Measurements from ENCODE around the gene CTTNBP2. TPM values are rescaled to one million over a fixed set of nuclear protein-coding genes. Genes with fewer than 3 reads are reported as not detected.

CTTNBP2 gene
- total and polyA plus RNA-seq, 2 donors (not counting 1 experiment from before 2014, with no cell fraction given): 0.04 to 0.27 TPM

DNA sequence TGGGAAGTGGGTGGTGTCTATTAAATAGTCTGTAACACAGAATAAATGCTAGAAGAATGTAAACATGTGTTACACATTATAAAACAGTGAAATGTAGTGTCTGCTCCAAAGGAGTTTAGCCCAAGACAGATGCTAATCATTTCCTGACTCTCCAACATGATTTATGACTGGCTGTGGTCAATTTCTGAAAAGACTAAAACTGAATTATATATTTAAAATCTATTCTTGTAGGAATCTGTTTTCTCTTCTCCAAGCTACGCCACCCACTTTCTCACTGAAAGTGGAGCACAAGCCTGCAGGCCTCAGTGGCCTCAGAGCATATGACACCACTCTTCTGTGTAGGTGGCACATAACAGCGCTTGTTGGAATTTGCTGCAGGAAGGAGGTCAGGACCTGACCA is 44.4 kb downstream of the CTTNBP2 start:
- no peak for TF ChIP-seq EZH2 (IDR thresholded peaks at IDR 0.05; ENCODE audit: borderline replicate concordance, insufficient read depth, low read depth, low read length, poor library complexity, severe bottlenecking)
- TF ChIP-seq, protein P1, sequence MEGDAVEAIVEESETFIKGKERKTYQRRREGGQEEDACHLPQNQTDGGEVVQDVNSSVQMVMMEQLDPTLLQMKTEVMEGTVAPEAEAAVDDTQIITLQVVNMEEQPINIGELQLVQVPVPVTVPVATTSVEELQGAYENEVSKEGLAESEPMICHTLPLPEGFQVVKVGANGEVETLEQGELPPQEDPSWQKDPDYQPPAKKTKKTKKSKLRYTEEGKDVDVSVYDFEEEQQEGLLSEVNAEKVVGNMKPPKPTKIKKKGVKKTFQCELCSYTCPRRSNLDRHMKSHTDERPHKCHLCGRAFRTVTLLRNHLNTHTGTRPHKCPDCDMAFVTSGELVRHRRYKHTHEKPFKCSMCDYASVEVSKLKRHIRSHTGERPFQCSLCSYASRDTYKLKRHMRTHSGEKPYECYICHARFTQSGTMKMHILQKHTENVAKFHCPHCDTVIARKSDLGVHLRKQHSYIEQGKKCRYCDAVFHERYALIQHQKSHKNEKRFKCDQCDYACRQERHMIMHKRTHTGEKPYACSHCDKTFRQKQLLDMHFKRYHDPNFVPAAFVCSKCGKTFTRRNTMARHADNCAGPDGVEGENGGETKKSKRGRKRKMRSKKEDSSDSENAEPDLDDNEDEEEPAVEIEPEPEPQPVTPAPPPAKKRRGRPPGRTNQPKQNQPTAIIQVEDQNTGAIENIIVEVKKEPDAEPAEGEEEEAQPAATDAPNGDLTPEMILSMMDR (IDR thresholded peaks at IDR 0.05): no peak
- no peaks in the 10 kb centered on the region for H4K20me1 ChIP-seq (ENCODE audit: control insufficient read depth, insufficient read depth, low read length, poor library complexity, severe bottlenecking)
- Mint-ChIP-seq H3K4me3 (no peak overlapping the region), H3K4me1 (no peaks in the 10 kb centered on the region), H3K27me3 (peaks cover 3% of the 10 kb centered on the region), H3K9me3 (ENCODE audit: insufficient read depth) (no peaks in the 10 kb centered on the region), H3K27ac (no peak overlapping the region)
- no peaks in the 10 kb centered on the region for H3K36me3 ChIP-seq (replicated peaks in 1 of 2; ENCODE audit: control extremely low read depth in 1 of 2, control insufficient read depth in 1 of 2, extremely low read depth in 1 of 2, insufficient read depth in 2 of 2, low read length in 1 of 2)
- intact Hi-C loops (cut with micrococcal nuclease): no loop called here
- no peaks in the 10 kb centered on the region for H3K4me1 ChIP-seq (ENCODE audit: control insufficient read depth in 2 of 2, insufficient read depth in 2 of 2, low read length in 2 of 2)
- ChIA-PET POLR2A (no interaction called here), CTCF (interaction anchor here (0.6 kb wide), 1 partner anchor 52 kb away, joined by 3 read pairs; no protein-coding TSS in a partner anchor)
- DNase-seq: no peak
- H3K9me3 ChIP-seq (ENCODE audit: control extremely low read depth in 1 of 3, control insufficient read depth in 2 of 3, insufficient read depth in 1 of 3, low read length in 2 of 3): no peaks in the 10 kb centered on the region
- no peaks in the 10 kb centered on the region for H3K27me3 ChIP-seq (replicated peaks in 1 of 4; ENCODE audit: control extremely low read depth in 1 of 4, control insufficient read depth in 3 of 4, insufficient read depth in 4 of 4, low read length in 3 of 4)
- H3K4me2 ChIP-seq (replicated peaks; ENCODE audit: low read depth, low read length, poor library complexity, severe bottlenecking): no peak overlapping the region
- H2AFZ ChIP-seq (ENCODE audit: insufficient read depth, low read depth, low read length, poor library complexity, severe bottlenecking): no peak overlapping the region
- ATAC-seq (ENCODE audit: low read depth): no peak
- no peak overlapping the region for H3K4me3 ChIP-seq (ENCODE audit: control extremely low read depth in 1 of 5, extremely low read depth in 1 of 5, insufficient read depth in 1 of 5, low read depth in 2 of 5, low read length in 4 of 5)
- H3K9ac ChIP-seq (ENCODE audit: low read length): no peak overlapping the region
- no peaks in the 10 kb centered on the region for H3K79me2 ChIP-seq (ENCODE audit: control insufficient read depth, insufficient read depth, low read length)
- no CpG with 5 or more reads among the region's 2 CpGs for WGBS (ENCODE audit: insufficient coverage)
- no peak overlapping the region for H3K27ac ChIP-seq (ENCODE audit: low read length in 2 of 2)

DNA sequence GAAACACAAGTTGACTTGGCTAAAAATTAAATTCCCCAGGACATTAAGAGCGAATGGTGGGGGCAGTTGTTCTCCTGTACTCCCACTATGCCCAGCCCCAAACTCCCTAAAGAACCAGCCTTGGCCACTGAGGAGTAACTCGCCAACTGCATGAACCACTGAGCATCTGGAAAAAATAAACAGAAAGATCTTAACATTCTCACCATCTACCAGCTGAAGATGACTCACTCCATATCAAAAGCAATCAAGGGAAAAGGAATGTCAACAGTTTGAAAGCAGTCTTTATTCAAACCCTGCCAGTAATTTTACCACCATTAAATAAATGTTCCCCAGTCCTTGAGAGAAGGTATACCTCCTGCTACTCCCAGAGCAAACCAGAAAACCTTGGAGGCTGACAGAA is 45.4 kb downstream of the CTTNBP2 start:
- no CpG with 5 or more reads among the region's 2 CpGs for WGBS (ENCODE audit: insufficient coverage)
- no peaks in the 10 kb centered on the region for H3K9me3 Mint-ChIP-seq (ENCODE audit: insufficient read depth)
- Histone ChIP-seq H3K4me2 (replicated peaks; ENCODE audit: low read depth, low read length, poor library complexity, severe bottlenecking) (no peak overlapping the region), H3K4me3 (ENCODE audit: control extremely low read depth in 1 of 5, extremely low read depth in 1 of 5, insufficient read depth in 1 of 5, low read depth in 2 of 5, low read length in 4 of 5) (no peak overlapping the region), H3K4me1 (ENCODE audit: control insufficient read depth in 2 of 2, insufficient read depth in 2 of 2, low read length in 2 of 2) (no peaks in the 10 kb centered on the region), H3K27me3 (replicated peaks in 1 of 4; ENCODE audit: control extremely low read depth in 1 of 4, control insufficient read depth in 3 of 4, insufficient read depth in 4 of 4, low read length in 3 of 4) (no peaks in the 10 kb centered on the region), H2AFZ (ENCODE audit: insufficient read depth, low read depth, low read length, poor library complexity, severe bottlenecking) (no peak overlapping the region), H4K20me1 (ENCODE audit: control insufficient read depth, insufficient read depth, low read length, poor library complexity, severe bottlenecking) (no peaks in the 10 kb centered on the region), H3K36me3 (replicated peaks in 1 of 2; ENCODE audit: control extremely low read depth in 1 of 2, control insufficient read depth in 1 of 2, extremely low read depth in 1 of 2, insufficient read depth in 2 of 2, low read length in 1 of 2) (no peaks in the 10 kb centered on the region), H3K9me3 (ENCODE audit: control extremely low read depth in 1 of 3, control insufficient read depth in 2 of 3, insufficient read depth in 1 of 3, low read length in 2 of 3) (no peaks in the 10 kb centered on the region), H3K9ac (ENCODE audit: low read length) (no peak overlapping the region), H3K79me2 (ENCODE audit: control insufficient read depth, insufficient read depth, low read length) (no peaks in the 10 kb centered on the region), H3K27ac (ENCODE audit: low read length in 2 of 2) (no peak overlapping the region)
- no peaks in the 10 kb centered on the region for H3K27me3 Mint-ChIP-seq
- DNase-seq (no peak), ATAC-seq (ENCODE audit: low read depth) (no peak)
- TF ChIP-seq EZH2 (IDR thresholded peaks at IDR 0.05; ENCODE audit: borderline replicate concordance, insufficient read depth, low read depth, low read length, poor library complexity, severe bottlenecking): no peak
- TF ChIP-seq, protein P1 (IDR thresholded peaks at IDR 0.05): no peak
- ChIA-PET POLR2A (no interaction called here), CTCF (no interaction called here)
- no peaks in the 10 kb centered on the region for H3K4me1 Mint-ChIP-seq
- H3K27ac Mint-ChIP-seq: no peak overlapping the region
- H3K4me3 Mint-ChIP-seq: no peak overlapping the region
- intact Hi-C loops (cut with micrococcal nuclease): no loop called here
